GM21576 (cell line): ENCODE results near the gene RIPOR1.
A peak's percentile ranks its signal among the peaks of the same experiment; 100 is the strongest.
"Not testable (repeated sequence)": the region's sequence is repeated elsewhere in the genome, so short reads cannot be mapped to it uniquely, and the experiment has no call there.

ENCODE experiments used
- ATAC-seq: cut with Tn5 transposase; IDR thresholded peaks from one replicate; pipeline ENCODE4 v1.9.1; 2021; ENCODE audit warnings: mild to moderate bottlenecking, moderate library complexity; ENCODE audit not compliant: unreplicated experiment

Gene RIPOR1

GRCh38 chr16:67528222-67528869 is at the start of gene RIPOR1:
TSS of gene RIPOR1 (plus strand) at chr16:67528829. CDS start at chr16:67538447, 9,618 bp downstream.
- ATAC-seq: no peak

GRCh38 chr16:67480833-67481560 is 47.6 kb upstream of the RIPOR1 start, which contains the start of gene ATP6V0D1:
TSS of gene ATP6V0D1 (minus strand) at chr16:67481157. CDS start at chr16:67481086, 71 bp downstream.
- peak; percentile 81 for ATAC-seq

GRCh38 chr16:67481561-67482232 is 46.9 kb upstream of the RIPOR1 start:
- ATAC-seq: no peak

GRCh38 chr16:67482233-67482924 is 46.2 kb upstream of the RIPOR1 start:
- ATAC-seq: no peak

- no peak for ATAC-seq
These were observed 45.5 kb upstream of the RIPOR1 start, which contains the start of gene AGRP for GRCh38 chr16:67483150-67483549. TSS of gene AGRP (minus strand) at chr16:67483547. CDS start at chr16:67483398, 149 bp downstream.

- ATAC-seq: no peak
These were observed 44.7 kb upstream of the RIPOR1 start for GRCh38 chr16:67483731-67484525.

- ATAC-seq: no peak
These were observed 41.8 kb upstream of the RIPOR1 start for GRCh38 chr16:67486805-67487204.

- not testable (repeated sequence) for ATAC-seq
These were observed 41.1 kb upstream of the RIPOR1 start for GRCh38 chr16:67487561-67487960.

- no peak for ATAC-seq
These were observed 39.1 kb upstream of the RIPOR1 start for GRCh38 chr16:67489401-67490083.

- no peak for ATAC-seq
These were observed 38.1 kb upstream of the RIPOR1 start for GRCh38 chr16:67490335-67491096.

- ATAC-seq: no peak
These were observed 29.5 kb upstream of the RIPOR1 start for GRCh38 chr16:67499106-67499505.

- ATAC-seq: peak; percentile 85
These were observed 24.3 kb upstream of the RIPOR1 start for GRCh38 chr16:67504031-67505021.

GRCh38 chr16:67506468-67506867 is 22.2 kb upstream of the RIPOR1 start:
- ATAC-seq: no peak

GRCh38 chr16:67509016-67509415 is 19.6 kb upstream of the RIPOR1 start:
- no peak for ATAC-seq

GRCh38 chr16:67513892-67514291 is 14.7 kb upstream of the RIPOR1 start:
- ATAC-seq: not testable (repeated sequence)

- peak; percentile 49 for ATAC-seq
These were observed 14.2 kb upstream of the RIPOR1 start for GRCh38 chr16:67514382-67514828.

GRCh38 chr16:67516296-67517154 is 12.1 kb upstream of the RIPOR1 start:
- no peak for ATAC-seq
